DMS153 (cell line): ENCODE data around the gene GALT.

ENCODE experiments used
- DNase-seq: peaks from one replicate; lab custom pipeline; 2025; lab: John Stamatoyannopoulos, UW

GALT gene

GRCh38 chr9:34646211-34647083, at the start of gene GALT:
Gene GALT (plus strand): TSS chr9:34646675. CDS start chr9:34646705, 30 bp downstream.
- peak; percentile 80 for DNase-seq

GRCh38 chr9:34599546-34599945, 46.9 kb upstream of the GALT start:
- DNase-seq, result no peak

DNA sequence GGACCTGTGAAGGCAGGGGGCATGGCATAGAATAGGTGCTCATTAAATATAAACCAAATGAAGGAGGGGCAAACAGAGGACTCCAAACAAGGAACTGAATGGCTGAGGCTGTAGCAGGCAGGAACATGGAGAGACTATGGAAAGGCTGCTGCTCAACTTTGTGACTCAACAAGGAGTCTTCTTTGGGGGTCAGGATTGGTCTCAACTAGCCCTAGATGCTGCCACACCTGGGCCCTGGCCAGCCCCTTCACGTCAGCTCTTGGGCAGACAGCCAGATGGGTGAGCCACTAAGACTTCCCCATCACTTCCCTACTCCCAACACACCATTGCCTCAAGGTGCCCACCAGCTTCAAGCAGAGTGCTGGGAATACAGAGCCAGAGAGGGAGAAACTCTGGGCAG, 45.6 kb upstream of the GALT start:
- DNase-seq, result no peak

DNA sequence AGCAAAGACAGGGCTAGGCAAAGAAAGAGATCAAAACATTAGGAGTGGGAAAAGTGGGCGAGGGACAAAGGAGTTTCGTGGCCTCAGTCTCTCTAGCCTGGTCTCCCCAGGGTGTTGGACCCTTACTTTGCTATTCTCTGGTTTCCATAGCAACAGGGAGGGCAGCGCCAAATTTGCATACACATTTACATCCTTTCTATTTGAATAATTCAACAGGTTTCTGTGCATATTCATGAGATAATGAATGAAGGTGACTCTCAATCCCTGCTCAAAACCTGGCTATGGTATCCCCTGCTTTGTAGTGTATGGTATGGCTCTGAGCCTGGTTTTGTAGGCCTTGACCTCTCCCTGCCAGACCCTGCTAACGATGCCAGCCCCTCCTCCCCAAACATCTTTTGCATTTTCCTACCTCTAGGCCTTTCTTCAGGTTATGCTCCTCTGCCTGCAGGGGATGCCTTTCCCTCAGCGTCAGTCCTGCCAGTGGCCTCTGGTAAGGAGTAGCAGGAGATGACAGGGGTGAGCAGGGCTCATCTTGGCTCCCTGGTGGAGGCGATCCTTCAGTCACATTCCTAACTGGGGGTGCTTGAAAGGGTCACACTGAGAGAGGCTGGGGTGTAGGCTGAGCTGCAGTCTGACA, 44.4 kb upstream of the GALT start:
- no peak for DNase-seq

- peak; percentile 23 for DNase-seq
These were observed 42.8 kb upstream of the GALT start for GRCh38 chr9:34603610-34604231.

DNA sequence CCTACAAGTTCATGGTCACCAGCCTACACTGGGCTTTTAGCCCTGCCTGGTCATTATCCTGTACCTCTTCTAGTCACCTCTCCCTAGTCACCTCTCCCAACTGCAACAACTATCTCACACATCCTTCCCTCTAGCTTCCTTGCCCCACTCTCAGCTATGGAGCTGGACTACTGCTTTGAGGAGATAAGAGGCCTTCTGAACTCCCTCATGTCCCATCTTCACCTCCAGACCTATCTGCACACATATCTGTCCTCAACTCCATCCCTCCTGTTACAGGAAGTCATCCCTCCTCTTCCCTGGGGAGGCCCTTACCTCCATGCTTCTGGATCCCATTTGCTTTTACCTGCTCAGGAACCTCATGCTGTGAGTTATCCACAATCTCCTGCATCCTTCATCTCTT, 40.3 kb upstream of the GALT start:
- DNase-seq, result no peak

- no peak for DNase-seq
These were observed 39.6 kb upstream of the GALT start for GRCh38 chr9:34606905-34607304.

DNA sequence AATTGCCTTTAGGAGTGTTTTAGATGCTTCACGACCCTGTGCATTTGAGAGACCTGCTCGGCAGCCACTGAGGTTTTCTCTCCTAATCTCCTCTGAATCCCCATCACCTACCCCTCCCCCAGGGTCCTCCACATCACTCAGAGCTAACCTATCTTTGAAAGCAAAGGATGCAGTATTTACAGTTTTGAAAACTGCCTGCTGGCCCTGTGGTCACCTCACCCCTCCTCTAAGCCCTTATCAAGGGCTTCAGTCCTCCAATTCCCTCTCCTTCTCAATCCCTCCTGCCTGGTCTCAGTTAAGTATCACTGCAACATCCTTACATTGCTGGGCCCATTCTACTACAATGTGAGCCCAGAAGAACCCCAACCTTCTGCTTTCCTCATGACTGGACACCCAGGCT, 39.1 kb upstream of the GALT start:
- no peak for DNase-seq

DNA sequence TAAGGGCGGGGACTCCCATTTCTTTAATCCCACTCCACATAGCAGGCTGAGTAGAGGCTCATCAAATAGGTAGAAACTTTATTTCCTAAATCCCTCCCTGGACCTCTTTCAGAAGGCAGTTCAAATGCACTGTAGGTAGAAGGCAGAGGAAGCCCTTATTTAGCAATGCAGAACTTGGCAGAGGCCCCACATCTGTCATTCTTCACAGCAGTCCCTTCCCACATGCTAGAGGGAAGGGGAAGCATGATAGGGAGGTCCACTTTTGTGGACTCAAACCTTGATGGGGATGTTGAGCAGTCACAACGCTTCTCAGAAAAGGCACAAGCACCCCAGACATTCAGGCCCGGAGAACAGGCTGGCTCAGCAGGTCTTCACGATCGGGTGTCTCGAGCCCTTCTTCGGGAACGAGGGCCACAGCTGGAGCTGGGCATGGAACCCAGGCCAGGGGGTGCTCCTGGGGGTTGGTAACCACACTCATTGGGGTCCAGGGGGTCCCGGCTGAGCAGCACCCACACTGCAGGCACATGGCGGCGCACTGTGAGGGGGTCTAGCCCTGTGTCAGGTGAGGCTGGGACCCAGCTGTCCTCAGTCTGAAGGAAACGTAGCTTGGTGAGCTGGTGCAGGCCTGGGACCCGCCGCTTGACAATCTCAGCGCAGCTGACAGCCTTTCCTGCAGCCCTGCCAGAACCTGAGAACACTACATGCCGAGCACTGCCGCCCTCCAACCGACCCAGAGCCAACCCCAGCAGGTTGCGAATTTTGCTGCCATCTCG, 35.9 kb upstream of the GALT start:
- DNase-seq, result no peak

GRCh38 chr9:34611251-34611810, 35.1 kb upstream of the GALT start:
- DNase-seq, result no peak

GRCh38 chr9:34611811-34612787, 34.4 kb upstream of the GALT start, which contains the start of gene RPP25L:
Gene RPP25L (minus strand): TSS chr9:34612097. CDS start chr9:34611296, 801 bp downstream.
- DNase-seq, result peak; percentile 65

- DNase-seq, result peak; percentile 59
These were observed 33.6 kb upstream of the GALT start for GRCh38 chr9:34612788-34613390.

DNA sequence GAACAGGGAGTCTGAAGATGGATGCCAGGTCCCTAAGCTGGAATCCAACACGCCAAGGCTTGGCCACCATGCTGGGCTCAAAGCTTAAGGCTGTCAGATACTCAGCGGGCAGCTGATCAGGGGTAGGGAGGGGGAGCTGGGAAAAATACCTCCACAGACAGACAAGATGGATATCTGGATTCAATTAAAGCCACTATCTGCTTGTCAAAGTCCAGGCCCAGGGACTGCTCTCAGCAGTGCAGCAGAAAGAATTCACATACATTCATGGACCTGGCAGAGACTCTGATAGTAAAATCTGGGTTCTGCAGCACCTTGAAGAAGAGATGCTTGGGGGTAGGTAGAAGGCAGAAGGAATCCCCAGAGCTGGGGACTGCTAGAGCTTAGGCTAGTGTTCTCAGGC, 31.3 kb upstream of the GALT start:
- DNase-seq, result no peak

DNA sequence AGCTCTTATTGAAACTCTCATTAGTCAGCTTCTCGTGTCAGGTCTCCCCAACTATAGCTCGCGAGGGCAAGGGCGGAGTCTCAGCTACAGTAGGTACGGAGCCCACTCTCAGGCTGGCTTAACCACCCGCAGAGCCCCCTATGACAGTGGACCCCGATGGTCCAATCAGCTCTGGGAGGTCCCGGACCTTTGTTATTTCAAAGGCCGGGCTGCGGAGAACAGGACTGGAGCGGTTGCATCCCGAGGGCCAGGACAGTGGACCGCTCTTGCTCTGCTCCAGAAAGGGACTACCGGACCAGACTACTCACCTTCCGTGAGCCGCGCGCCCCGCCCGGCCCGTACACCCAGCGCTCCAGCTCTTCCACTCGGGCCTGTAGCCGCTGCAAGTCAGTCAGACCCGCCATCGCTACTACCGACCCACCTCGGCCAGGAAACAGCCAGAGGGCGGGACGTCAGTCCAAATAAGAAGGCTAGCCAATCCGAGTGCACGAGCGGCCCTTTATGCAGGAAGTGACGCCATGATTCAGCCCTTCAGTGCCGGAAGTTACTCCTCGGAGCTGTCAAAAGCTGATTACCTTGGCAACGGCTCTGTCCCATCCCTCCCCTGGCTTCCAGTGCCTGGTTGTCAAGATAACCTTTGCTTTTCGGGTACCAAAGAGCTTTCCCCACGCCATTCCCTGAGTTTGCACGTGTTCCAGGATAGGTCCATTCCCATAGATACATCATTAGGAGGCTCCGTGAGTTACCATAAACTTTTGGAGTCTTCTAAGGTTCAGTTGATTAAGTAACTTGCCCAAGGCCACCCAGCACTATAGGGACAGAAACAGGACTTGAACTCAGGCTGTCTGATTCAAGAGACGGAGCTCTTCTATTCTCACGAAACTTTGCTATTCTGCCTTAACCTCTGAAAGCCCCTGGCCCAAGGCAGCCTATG, 26.1 kb upstream of the GALT start, which contains the start of gene DCTN3:
Gene DCTN3 (minus strand): TSS at position 435 of the 934 bp plus-strand sequence. CDS start 31 bp downstream, at position 404.
- peak; percentile 76 for DNase-seq

DNA sequence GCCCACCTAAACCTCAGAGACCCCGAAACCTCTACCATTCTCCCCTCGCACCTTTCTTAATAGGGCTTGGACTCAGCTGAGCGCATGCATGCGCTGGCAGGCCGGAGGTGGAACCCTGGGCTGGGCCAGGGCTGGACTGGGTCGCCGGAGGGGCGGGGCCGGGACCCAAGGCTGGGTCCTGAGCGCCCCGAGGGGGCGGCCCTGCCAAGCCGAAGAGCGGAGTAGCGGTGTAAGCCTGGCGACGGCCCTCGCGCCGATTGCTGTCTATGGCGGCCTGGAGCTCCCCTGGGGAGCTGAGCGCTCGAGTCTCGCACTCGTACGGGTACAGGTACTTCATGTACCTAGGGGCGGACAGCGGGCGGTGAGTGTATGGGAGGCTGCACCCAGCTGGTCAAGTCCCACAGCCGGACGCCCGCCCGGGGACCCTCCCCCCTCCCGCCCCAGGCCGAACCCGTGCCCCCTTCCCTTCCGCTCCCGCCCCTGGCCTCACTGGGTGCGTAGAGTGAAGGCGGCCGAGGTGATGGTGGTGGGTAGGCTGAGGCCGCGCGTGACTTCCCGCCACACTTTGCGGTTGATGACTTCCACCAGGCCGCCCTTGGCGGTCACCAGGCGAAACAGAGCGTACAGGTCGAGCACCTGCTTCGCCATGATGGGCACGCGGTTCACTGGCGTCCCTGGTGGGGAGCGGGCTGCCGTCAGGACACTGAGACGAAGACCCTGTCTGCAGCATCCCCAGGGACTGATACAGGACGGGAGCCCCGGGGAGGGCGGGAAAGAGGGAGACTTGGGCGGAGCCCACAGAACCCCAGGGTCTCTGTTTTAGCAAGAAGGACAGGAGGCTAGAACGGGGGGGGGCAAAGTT, 22.9 kb upstream of the GALT start:
- no peak for DNase-seq

DNA sequence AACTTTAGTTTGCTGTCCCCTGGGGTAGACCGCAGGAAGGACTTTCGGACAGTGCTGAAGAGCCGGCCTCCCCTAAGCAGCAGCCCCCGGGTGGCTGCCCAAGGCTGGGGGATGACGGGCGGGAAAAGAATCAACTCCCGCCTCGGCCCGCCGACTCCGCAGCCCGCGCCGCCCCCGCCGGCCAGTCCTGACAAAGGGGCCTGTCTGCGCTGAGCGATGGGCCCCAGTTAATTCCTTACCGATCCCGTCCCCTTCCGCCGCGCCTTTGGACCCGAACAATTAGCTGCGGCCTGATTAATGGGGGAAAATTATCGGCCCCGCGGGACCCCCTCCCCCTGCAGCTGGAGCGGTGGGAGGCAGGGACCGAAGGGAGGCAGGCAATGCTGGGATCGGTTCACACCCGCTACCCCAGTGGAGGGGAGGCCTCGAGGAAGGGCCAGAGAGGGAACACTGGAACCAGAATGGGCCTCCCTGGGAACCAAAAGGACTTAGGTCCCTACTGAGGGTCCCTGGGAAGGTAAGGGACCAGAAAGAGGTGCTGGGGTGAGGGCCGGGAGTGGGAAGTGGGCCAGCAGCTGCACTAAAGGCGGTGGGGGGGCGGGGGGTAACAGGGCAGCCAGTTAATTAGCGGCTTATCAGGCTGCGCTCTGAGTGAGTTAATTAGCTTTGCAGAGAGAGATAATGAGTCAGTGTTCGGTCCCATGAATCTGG, 21.8 kb upstream of the GALT start:
- DNase-seq, result no peak

GRCh38 chr9:34625186-34625486, 21.3 kb upstream of the GALT start:
- DNase-seq, result no peak
